Activated T-cell treated with anti-CD3 and anti-CD28 coated beads for 48 hours (primary cell): ENCODE results near the gene RTF2.
A peak's percentile ranks its signal among the peaks of the same experiment; 100 is the strongest.

Experiments used
- DNase-seq: peaks from one replicate; pipeline ENCODE4 v3.0.0-alpha.2; 2020; ENCODE audit warnings: low read depth

The RTF2 gene

GRCh38 chr20:56439771-56440291 lies 28.6 kb upstream of the RTF2 start:
- no peak for DNase-seq

- peak; percentile 42 for DNase-seq
Observed at GRCh38 chr20:56440346-56441007, 27.9 kb upstream of the RTF2 start.

GRCh38 chr20:56442389-56443365 lies 25.8 kb upstream of the RTF2 start:
- DNase-seq, result no peak

- DNase-seq, result no peak
Observed at GRCh38 chr20:56443654-56444540, 24.5 kb upstream of the RTF2 start.

GRCh38 chr20:56445130-56445529 lies 23.3 kb upstream of the RTF2 start:
- DNase-seq, result no peak

- DNase-seq, result no peak
Observed at GRCh38 chr20:56445540-56445939, 22.9 kb upstream of the RTF2 start.

- no peak for DNase-seq
Observed at GRCh38 chr20:56447227-56447626, 21.2 kb upstream of the RTF2 start.

- no peak for DNase-seq
Observed at GRCh38 chr20:56449459-56449858, 19.0 kb upstream of the RTF2 start.

- no peak for DNase-seq
Observed at GRCh38 chr20:56451056-56451765, 17.2 kb upstream of the RTF2 start.

GRCh38 chr20:56453352-56453751 lies 15.1 kb upstream of the RTF2 start:
- no peak for DNase-seq

GRCh38 chr20:56454754-56455153 lies 13.7 kb upstream of the RTF2 start:
- DNase-seq, result no peak

- DNase-seq, result no peak
Observed at GRCh38 chr20:56458206-56458821, 10.1 kb upstream of the RTF2 start.

GRCh38 chr20:56460459-56460858 lies 8.0 kb upstream of the RTF2 start:
- no peak for DNase-seq

- DNase-seq, result no peak
Observed at GRCh38 chr20:56461576-56461975, 6.9 kb upstream of the RTF2 start.

GRCh38 chr20:56463428-56463827 lies 5.0 kb upstream of the RTF2 start:
- DNase-seq, result no peak

GRCh38 chr20:56465997-56466396 lies 2.4 kb upstream of the RTF2 start:
- no peak for DNase-seq

GRCh38 chr20:56467968-56468315 lies 485 bp upstream of the RTF2 start:
- no peak for DNase-seq

GRCh38 chr20:56469077-56469449 lies 636 bp downstream of the RTF2 start:
- no peak for DNase-seq

GRCh38 chr20:56483970-56484369 lies 15.5 kb downstream of the RTF2 start:
- DNase-seq, result no peak

GRCh38 chr20:56487216-56487615 lies 18.8 kb downstream of the RTF2 start:
- no peak for DNase-seq

GRCh38 chr20:56488566-56488965 lies 20.1 kb downstream of the RTF2 start:
- no peak for DNase-seq
